NCI-H187 treated with DMSO at 0.1 percent for 48 hours (cell line): ENCODE measurements around the gene NR2C2AP.
"Not testable (repeated sequence)": the region's sequence is repeated elsewhere in the genome, so short reads cannot be mapped to it uniquely, and the experiment has no call there.

Experiments used
- DNase-seq: peaks from one replicate; lab custom pipeline; 2025; lab: John Stamatoyannopoulos, UW

NR2C2AP gene, protein sequence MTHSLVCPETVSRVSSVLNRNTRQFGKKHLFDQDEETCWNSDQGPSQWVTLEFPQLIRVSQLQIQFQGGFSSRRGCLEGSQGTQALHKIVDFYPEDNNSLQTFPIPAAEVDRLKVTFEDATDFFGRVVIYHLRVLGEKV

GRCh38 chr19:19203012-19203856 lies at the start of gene NR2C2AP:
TSS of gene NR2C2AP (minus strand) at chr19:19203414. CDS start at chr19:19203060, 354 bp downstream.
- peak; percentile 43 for DNase-seq

GRCh38 chr19:19250196-19250801 lies 47.1 kb upstream of the NR2C2AP start:
- no peak for DNase-seq

- no peak for DNase-seq
Measured at GRCh38 chr19:19240476-19240875, 37.3 kb upstream of the NR2C2AP start.

DNA sequence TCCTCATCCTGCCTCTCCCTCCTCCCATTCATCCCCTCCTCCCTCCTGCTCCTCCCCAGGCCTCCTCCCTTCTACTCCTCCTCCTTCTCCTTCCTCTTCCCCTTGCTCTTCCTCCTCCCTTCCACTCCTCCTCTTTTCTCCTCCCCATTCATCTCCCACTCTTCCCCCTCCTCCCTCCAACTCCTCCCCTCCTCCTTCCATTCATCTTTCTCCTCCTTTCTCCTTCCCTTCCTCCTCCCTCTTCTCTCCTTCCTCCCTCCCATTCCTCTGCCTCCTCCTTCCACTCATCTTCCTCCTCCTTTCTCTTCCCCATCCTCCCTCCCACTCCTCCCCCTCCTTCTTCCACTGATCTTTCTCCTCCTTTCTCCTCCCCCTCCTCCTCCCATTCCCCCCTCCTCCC lies 36.5 kb upstream of the NR2C2AP start:
- no peak for DNase-seq

GRCh38 chr19:19238126-19238894 lies 35.1 kb upstream of the NR2C2AP start:
- no peak for DNase-seq

- no peak for DNase-seq
Measured at GRCh38 chr19:19236173-19236572, 33.0 kb upstream of the NR2C2AP start.

DNA sequence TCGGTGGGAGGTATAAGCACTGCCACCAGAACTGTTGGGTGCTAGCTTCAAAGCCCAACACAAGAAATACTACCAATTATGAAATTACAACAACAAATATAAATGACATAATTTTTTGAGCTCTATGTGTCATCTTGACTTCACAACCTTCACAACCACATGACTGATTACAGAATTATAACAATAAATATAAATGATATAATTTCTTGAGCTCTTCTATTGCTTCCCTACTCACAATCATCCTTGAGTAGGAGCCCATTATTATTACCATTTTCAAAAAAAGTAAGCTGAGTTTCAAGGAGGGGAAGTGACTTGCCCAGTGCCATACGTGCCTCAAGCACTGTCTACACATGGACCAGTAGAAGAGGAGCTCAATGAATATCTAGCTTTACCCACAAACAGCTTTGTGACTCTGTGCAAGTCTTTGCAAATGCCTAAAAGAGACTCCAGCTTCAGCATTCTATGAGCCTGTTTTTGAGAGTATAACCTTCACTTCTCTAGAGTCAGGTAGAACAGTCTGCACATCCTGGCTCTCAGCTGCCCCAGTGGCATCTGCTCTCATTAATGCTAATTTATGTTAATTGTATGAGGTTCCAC lies 31.1 kb upstream of the NR2C2AP start:
- no peak for DNase-seq

GRCh38 chr19:19232261-19232721 lies 29.1 kb upstream of the NR2C2AP start:
- no peak for DNase-seq

- DNase-seq: no peak
Measured at GRCh38 chr19:19230999-19231398, 27.8 kb upstream of the NR2C2AP start.

GRCh38 chr19:19229701-19230100 lies 26.5 kb upstream of the NR2C2AP start:
- DNase-seq: no peak

DNA sequence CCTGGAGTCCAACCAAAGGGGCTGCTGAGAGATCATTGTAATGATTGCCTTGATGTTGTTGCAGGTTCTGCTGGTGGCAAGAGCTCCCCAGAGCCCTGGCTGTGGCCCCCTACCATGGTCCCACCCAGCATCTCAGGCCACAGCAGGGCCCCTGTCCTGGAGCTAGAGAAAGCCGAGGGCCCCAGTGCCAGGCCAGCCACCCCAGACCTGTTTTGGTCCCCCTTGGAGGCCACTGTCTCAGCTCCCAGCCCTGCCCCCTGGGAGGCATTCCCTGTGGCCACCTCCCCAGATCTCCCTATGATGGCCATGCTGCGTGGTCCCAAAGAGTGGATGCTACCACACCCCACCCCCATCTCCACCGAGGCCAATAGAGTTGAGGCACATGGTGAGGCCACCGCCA lies 24.0 kb upstream of the NR2C2AP start:
- no peak for DNase-seq

DNA sequence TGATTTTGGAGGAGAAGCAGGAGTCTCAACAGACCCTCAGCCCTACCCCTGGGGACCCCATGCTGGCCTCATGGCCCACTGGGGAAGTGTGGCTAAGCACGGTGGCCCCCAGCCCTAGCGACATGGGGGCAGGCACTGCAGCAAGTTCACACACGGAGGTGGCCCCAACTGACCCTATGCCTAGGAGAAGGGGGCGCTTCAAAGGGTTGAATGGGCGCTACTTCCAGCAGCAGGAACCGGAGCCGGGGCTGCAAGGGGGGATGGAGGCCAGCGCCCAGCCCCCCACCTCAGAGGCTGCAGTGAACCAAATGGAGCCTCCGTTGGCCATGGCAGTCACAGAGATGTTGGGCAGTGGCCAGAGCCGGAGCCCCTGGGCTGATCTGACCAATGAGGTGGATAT lies 23.4 kb upstream of the NR2C2AP start:
- DNase-seq: no peak

GRCh38 chr19:19226204-19226603 lies 23.0 kb upstream of the NR2C2AP start:
- DNase-seq: no peak

GRCh38 chr19:19224852-19225494 lies 21.8 kb upstream of the NR2C2AP start:
- DNase-seq: no peak

DNA sequence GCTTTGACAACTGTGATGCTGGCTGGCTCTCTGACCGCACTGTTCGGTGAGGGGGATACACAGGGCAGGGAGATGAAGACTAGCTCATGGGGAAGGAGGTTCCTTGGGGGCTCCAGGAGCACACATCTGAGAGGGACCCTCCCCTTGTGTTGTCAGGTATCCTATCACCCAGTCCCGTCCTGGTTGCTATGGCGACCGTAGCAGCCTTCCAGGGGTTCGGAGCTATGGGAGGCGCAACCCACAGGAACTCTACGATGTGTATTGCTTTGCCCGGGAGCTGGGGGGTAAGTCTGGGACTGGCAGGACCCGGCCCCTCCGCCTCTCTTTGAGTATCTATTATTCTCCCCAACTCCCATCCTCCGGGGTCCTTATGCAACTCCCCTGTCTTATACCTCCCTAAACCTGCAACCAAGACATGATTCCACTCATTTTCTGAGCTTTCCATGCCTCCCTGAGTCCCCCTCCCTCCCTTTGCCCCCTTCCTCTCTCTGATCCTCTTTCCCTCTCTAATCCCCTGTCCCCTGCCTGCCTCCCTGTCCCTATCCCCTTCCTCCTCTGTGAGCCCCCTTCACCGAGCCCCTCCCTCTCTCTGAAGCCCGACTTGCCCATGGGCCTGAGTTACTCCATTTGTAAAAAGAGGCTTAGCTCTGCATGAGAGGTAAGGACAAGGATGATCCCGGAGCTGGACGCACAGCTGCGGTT lies 21.1 kb upstream of the NR2C2AP start:
- no peak for DNase-seq

DNA sequence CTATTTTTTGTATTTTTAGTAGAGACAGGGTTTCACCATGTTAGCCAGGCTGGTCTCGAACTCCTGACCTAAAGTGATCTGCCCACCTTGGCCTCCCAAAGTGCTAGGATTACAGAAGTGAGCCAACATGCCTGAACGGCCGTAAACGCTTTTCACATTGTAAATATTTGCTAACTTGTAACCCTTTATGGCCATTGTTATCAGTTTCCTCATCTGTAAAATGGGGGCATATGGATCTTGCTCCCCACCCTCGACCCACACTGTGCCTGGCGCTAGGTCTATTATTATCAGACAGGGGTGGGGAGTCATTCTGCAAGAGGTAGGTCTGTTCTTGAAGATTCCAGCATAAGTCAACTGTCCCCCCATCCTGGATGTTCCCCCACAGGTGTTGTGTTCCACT lies 20.4 kb upstream of the NR2C2AP start:
- DNase-seq: no peak

GRCh38 chr19:19223060-19223459 lies 19.8 kb upstream of the NR2C2AP start:
- no peak for DNase-seq

GRCh38 chr19:19221000-19221399 lies 17.8 kb upstream of the NR2C2AP start:
- DNase-seq: not testable (repeated sequence)

DNA sequence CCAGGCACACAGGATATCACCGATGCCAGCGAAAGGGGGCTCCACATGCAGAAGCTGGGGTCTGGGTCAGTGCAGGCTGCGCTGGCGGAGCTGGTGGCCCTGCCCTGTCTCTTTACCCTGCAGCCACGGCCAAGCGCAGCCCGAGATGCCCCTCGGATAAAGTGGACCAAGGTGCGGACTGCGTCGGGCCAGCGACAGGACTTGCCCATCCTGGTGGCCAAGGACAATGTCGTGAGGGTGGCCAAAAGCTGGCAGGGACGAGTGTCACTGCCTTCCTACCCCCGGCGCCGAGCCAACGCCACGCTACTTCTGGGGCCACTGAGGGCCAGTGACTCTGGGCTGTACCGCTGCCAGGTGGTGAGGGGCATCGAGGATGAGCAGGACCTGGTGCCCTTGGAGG lies 15.7 kb upstream of the NR2C2AP start:
- DNase-seq: no peak

- DNase-seq: no peak
Measured at GRCh38 chr19:19217099-19217498, 13.9 kb upstream of the NR2C2AP start.

DNA sequence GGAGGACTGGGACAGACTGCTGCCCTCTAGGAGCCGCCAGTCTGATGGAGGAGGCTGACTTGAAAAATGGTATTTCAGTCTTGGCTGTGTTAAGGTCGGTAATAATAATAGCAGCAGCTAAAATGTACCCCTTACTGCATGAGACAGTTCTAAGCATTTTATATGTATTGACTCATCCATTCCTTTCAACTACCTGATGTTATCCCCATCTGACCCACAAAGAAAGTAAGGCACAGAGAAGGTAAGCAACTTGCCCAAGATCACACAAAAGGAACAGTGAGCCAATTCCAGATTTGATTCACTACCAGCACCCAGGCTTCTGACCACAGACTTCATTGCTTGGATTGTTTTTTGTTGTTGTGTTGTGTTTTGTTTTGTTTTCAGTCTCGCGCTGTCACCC lies 12.6 kb upstream of the NR2C2AP start:
- DNase-seq: no peak
